Skeletal muscle tissue (tissue), 4 donors: ENCODE results near the gene MAN2A1. TPM values are rescaled to one million over a fixed set of nuclear protein-coding genes. Genes with fewer than 3 reads are reported as not detected.

Source experiments
- H3K27ac ChIP-seq: one replicate; pipeline ENCODE4 v1.7.0; 2013; ENCODE audit warnings: mild to moderate bottlenecking, low read depth, low read length, inconsistent platforms
- H3K27me3 ChIP-seq, 3 donors: one replicate each; pipeline ENCODE4 v1.7.0; 2013; ENCODE audit warnings: low read length in 3 of 3; ENCODE audit not compliant: control insufficient read depth in 3 of 3, insufficient read depth in 3 of 3
- H3K36me3 ChIP-seq, 3 donors: one replicate each; pipeline ENCODE4 v1.7.0; 2013; ENCODE audit warnings: low read length in 3 of 3; ENCODE audit not compliant: control insufficient read depth in 3 of 3, insufficient read depth in 3 of 3
- H3K4me1 ChIP-seq, 3 donors: one replicate each; pipeline ENCODE4 v1.7.0; 2013; ENCODE audit warnings: low read length in 3 of 3, mild to moderate bottlenecking in 3 of 3; ENCODE audit not compliant: control insufficient read depth in 3 of 3, insufficient read depth in 3 of 3
- H3K4me3 ChIP-seq, 3 donors: one replicate each; pipeline ENCODE4 v1.7.0; 2013; ENCODE audit warnings: low read length in 3 of 3
- H3K9ac ChIP-seq, 3 donors: one replicate each; pipeline ENCODE4 v1.7.0; 2013; ENCODE audit warnings: low read length in 3 of 3, mild to moderate bottlenecking in 3 of 3, moderate library complexity in 2 of 3, low read depth in 1 of 3
- H3K9me3 ChIP-seq, 3 donors: one replicate each; pipeline ENCODE4 v1.7.0; 2013; ENCODE audit warnings: low read length in 3 of 3; ENCODE audit not compliant: control insufficient read depth in 3 of 3
- total RNA-seq: library from RNA; depleted of rRNA; stranded (reverse); fragments of >200 nt; gene quantifications from one replicate; pipeline ENCODE4 v1.2.3, GENCODE V29; 2014
- donor health status: Osteomylitis.

The MAN2A1 gene
- total RNA-seq, 1 donor from 2014 or later: 81.4 TPM

GRCh38 chr5:109692852-109693251 is 3.1 kb downstream of the MAN2A1 start:
- H3K27ac ChIP-seq: peak overlapping the region; percentile 95

GRCh38 chr5:109693535-109694400 is 4.0 kb downstream of the MAN2A1 start:
- peak overlapping the region; percentile 95 for H3K27ac ChIP-seq
- H3K36me3 ChIP-seq: no peaks in the 10 kb centered on the region
- H3K27me3 ChIP-seq: no peaks in the 10 kb centered on the region
- H3K9me3 ChIP-seq: no peaks in the 10 kb centered on the region
- peak overlapping the region; percentile 30 to 34 (median 32) for H3K4me3 ChIP-seq
- H3K9ac ChIP-seq: peak overlapping the region in 1 of 3 donors; percentile 60
- peaks cover 24 to 41% (median 36%) of the 10 kb centered on the region in 3 donors for H3K4me1 ChIP-seq

More at GRCh38 chr5:109692852-109693251, 3.1 kb downstream of the MAN2A1 start:
- Histone ChIP-seq H3K36me3 (no peaks in the 10 kb centered on the region), H3K4me3 (peak overlapping the region; percentile 6 to 60 (median 32)), H3K9ac (peak overlapping the region in 2 of 3 donors; percentile 23 to 60), H3K27me3 (no peaks in the 10 kb centered on the region), H3K9me3 (no peaks in the 10 kb centered on the region), H3K4me1 (peaks cover 27 to 41% (median 36%) of the 10 kb centered on the region in 3 donors)

- Histone ChIP-seq H3K4me3 (peak overlapping the region in 1 of 3 donors; percentile 34), H3K4me1 (peaks cover 24 to 41% (median 33%) of the 10 kb centered on the region in 3 donors), H3K27ac (peak overlapping the region; percentile 95), H3K9ac (peak overlapping the region in 1 of 3 donors; percentile 8), H3K36me3 (no peaks in the 10 kb centered on the region), H3K27me3 (no peaks in the 10 kb centered on the region), H3K9me3 (no peaks in the 10 kb centered on the region)
Measured at GRCh38 chr5:109694451-109694891, 4.7 kb downstream of the MAN2A1 start.

- Histone ChIP-seq H3K4me3 (peak overlapping the region in 2 of 3 donors; percentile 17 to 24), H3K4me1 (peaks cover 24 to 41% (median 33%) of the 10 kb centered on the region in 3 donors), H3K27ac (peak overlapping the region; percentile 95)
Measured at GRCh38 chr5:109695005-109695926, 5.5 kb downstream of the MAN2A1 start.

GRCh38 chr5:109697339-109697738 is 7.6 kb downstream of the MAN2A1 start:
- Histone ChIP-seq H3K27me3 (no peaks in the 10 kb centered on the region), H3K9ac (no peak overlapping the region), H3K4me1 (peaks cover 24 to 41% (median 31%) of the 10 kb centered on the region in 3 donors), H3K4me3 (no peak overlapping the region), H3K9me3 (no peaks in the 10 kb centered on the region), H3K27ac (no peak overlapping the region), H3K36me3 (no peaks in the 10 kb centered on the region)

More at GRCh38 chr5:109695005-109695926, 5.5 kb downstream of the MAN2A1 start:
- no peaks in the 10 kb centered on the region for H3K9me3 ChIP-seq
- H3K9ac ChIP-seq: peak overlapping the region in 2 of 3 donors; percentile 8 to 51
- H3K36me3 ChIP-seq: no peaks in the 10 kb centered on the region
- no peaks in the 10 kb centered on the region for H3K27me3 ChIP-seq

- Histone ChIP-seq H3K9me3 (no peaks in the 10 kb centered on the region), H3K27ac (no peak overlapping the region), H3K36me3 (no peaks in the 10 kb centered on the region), H3K4me3 (no peak overlapping the region), H3K4me1 (peaks cover 31 to 43% (median 36%) of the 10 kb centered on the region in 3 donors), H3K9ac (no peak overlapping the region), H3K27me3 (no peaks in the 10 kb centered on the region)
Measured at GRCh38 chr5:109700516-109701153, 10.9 kb downstream of the MAN2A1 start.

GRCh38 chr5:109701252-109701651 is 11.5 kb downstream of the MAN2A1 start:
- Histone ChIP-seq H3K4me1 (peaks cover 34 to 42% (median 34%) of the 10 kb centered on the region in 3 donors), H3K9ac (no peak overlapping the region)

GRCh38 chr5:109701792-109702191 is 12.1 kb downstream of the MAN2A1 start:
- H3K4me3 ChIP-seq: no peak overlapping the region
- no peak overlapping the region for H3K9ac ChIP-seq
- no peaks in the 10 kb centered on the region for H3K9me3 ChIP-seq
- no peaks in the 10 kb centered on the region for H3K27me3 ChIP-seq
- H3K4me1 ChIP-seq: peaks cover 29 to 42% (median 37%) of the 10 kb centered on the region in 3 donors
- peak overlapping the region; percentile 8 for H3K27ac ChIP-seq
- H3K36me3 ChIP-seq: no peaks in the 10 kb centered on the region

More at GRCh38 chr5:109701252-109701651, 11.5 kb downstream of the MAN2A1 start:
- no peaks in the 10 kb centered on the region for H3K27me3 ChIP-seq
- no peaks in the 10 kb centered on the region for H3K9me3 ChIP-seq
- H3K36me3 ChIP-seq: no peaks in the 10 kb centered on the region
- H3K4me3 ChIP-seq: no peak overlapping the region
- peak overlapping the region; percentile 8 for H3K27ac ChIP-seq

GRCh38 chr5:109703166-109703565 is 13.4 kb downstream of the MAN2A1 start:
- Histone ChIP-seq H3K27ac (no peak overlapping the region), H3K4me3 (no peak overlapping the region), H3K27me3 (no peaks in the 10 kb centered on the region), H3K9me3 (no peaks in the 10 kb centered on the region), H3K4me1 (peaks cover 29 to 34% (median 33%) of the 10 kb centered on the region in 3 donors), H3K36me3 (no peaks in the 10 kb centered on the region), H3K9ac (no peak overlapping the region)
